Activated CD8-positive, alpha-beta memory T cell treated with anti-CD3 and anti-CD28 coated beads, Interleukin-2, amount 50 U/mL, for 48 hours (primary cell): Measurements from ENCODE around the gene ABCC4.

Source experiments
- DNase-seq: peaks from one replicate; pipeline ENCODE4 v3.0.0-alpha.2; 2020

The ABCC4 gene

DNA sequence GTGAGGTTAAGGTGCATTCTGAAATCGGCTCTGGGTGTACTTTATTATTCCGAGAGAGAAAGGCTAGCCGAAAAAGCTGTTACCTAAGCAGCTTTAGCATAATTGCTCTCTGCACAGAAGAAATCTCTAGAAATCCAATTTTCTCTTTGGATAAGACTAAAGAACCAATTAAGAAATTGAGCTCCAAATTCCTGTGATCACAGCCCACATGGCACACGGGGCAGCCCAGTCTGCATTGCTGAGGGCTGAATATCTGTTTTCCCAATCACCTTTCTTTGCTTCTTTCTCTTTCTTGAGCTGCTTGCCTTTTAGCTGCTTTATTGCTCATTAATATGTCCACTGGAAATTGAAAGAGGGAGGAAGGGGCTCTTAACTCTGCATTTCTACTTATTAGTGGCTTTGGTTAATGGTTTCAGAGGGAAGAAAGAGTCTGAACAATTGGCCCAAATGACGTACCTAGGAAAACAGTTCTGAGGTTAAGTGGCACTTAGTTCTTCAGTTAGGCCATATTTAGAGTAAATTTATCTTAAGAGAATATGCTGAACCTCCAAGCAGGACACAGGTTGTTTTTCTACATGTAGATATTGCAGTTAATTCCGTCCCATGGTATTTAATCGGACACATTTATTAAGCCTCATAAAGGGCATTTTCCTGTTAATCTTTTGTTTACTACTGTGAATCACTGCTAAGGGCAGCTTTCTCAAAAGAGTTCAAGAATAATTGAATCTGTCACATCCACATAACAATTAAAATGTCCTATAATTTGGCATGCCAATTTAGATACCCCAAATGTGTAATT, 265.7 kb downstream of the ABCC4 start:
- no peak for DNase-seq

DNA sequence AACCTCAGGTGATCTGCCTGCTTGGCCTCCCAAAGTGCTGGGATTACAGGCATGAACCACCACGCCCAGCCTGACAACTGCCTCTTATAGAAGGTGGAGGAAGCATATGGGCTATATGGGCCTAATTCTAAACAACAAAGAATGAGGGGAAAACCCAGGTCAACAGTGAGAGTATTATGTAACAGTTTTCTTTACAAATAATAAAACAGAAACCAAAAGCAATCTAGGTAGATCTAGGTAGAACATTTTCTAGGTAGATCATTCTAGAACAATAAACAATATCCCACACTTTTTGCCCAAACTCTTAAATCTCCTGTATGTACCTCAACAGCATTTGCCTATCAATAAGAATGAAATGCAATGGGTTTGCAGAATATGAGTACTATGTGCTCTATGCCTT, 267.4 kb downstream of the ABCC4 start:
- DNase-seq, result no peak

DNA sequence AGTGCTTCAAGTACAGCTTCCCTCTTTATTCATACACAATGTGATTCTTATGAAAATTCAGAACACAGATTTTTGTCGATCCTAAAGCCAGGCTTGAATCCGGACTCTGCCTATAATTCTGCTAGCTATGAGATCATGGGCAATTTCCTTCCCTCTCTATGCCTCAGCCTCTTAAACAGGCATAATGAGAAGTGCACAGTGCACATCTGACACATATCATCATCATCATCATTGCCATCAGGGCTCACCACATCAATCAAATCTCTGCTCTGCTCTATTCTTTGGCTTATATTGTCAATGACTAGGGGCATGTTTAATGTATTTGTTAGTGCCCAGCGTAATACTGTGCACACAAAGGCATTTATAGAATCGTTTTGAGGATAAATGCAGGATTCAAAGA, 269.1 kb downstream of the ABCC4 start:
- no peak for DNase-seq

DNA sequence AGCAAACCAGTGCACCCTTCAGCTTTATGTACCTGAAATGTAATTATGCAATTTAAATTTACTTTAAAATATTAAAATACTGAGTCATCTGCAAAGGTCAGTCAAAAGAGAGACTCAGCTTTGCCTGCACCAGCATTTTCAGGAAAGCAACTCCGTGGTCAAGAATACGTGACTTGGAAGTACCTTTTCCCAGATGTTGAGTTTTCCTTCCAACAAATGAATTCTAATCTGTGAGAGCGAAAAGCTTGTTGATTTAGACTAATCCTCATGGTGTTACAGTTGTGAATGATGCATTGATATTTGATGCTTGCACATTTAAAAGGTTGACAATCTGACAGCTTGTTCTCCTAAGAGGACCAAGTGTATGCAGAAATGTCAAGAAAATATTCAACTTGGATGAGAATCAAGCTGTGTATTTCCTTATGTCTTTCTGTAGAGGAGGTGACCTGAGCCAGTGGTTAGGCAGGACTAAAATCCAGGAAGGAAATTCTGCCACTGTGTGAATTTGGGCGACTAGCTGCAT, 270.4 kb downstream of the ABCC4 start:
- no peak for DNase-seq

DNA sequence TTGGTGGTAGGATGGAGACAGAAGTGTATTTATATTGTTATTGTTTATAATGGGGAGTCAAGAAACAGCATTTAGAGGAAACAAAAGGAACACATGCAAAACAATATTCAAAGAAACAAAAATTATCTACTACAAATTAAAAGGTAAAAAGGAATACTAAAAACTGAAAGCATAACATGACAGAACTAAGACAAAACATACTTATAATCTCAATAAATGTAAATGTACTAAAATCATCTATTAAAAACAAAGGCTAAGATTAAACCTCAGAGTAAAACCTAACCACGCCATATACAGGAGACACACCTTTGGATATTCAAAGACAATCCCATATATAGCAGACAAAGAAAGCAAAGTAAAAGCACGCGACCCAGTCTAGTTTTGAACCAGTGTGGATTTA, 273.6 kb downstream of the ABCC4 start:
- DNase-seq, result no peak

DNA sequence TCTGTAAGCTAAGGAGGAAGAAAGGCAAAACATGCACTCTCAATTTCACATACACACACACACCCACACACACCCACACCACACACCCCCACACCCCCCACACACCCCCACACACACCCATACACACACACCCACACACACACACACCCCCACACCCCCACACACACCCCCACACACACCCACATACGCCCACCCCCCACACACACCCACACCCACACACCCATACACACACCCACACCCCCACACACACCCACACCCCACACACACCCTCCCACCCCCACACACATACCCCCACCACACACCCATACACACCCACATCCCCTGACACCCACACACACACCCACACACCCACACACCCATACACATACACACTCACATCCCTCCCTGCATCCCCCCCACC, 276.1 kb downstream of the ABCC4 start:
- no peak for DNase-seq

DNA sequence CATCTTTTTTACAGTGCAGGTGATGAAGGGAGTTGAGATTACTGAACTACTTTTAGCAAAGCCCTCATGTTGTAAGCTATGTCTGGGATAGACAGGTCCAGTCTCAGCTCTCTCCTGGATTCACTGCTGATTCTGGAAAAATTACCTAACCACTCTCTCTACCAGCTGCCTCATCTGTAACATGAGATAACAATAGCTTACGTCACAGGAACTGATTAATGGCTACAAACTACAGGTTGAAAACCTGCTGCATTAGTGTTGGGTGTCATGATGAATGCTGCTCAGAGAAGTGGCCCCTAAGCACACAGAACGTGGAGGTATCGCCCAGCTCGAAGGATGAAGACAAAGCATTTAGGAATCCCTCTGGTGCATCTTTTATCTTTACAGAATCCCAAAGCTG, 277.8 kb downstream of the ABCC4 start:
- no peak for DNase-seq

DNA sequence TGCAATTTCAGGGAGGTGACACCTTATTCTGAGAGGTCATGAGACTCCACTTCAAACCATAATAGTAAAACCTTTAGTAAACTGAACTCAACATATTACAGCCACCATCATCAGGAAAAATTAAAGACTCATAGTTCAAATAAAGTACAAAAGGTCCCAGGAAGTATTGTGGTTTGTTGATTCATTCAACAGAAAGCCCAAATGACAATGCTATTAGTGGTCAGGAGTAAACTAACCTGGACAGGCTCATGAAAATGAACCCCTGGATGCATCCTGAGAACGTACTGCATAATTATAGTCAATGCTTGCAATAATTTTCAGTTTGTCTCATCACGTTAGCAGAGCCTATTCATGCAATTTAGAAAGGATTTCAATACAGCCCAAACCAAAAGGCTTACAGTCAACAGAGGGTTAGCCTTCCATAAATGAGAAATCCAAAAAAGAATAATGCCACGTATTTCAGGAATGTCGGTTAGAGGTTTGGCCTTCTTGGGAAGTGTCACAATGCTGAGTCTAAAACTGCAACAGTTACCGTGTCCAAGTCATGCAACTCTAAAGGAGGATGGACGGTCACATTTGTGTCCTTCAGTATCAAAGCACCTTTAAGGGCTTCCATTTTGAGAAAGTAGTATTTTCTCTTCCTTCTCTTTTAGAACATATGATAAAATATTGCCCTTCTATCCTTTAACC, 280.8 kb downstream of the ABCC4 start:
- DNase-seq, result no peak

DNA sequence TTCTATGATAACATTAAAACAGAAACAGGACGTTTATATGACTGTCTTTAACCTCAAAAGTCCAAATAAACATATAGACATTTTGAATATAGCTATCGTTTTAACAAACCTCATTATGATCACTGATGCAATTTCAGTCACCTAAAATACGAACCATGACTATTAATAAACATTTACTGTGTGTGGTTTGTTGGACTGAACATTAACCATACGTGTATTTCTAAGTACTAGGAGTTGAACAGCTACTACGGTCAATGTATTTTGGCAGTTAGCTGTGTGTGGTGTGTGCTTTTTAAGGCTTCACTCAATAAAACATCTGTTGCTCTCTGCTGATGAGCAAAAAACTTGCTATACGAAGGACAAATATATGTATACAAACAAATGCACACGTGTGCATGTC, 281.4 kb downstream of the ABCC4 start:
- no peak for DNase-seq

DNA sequence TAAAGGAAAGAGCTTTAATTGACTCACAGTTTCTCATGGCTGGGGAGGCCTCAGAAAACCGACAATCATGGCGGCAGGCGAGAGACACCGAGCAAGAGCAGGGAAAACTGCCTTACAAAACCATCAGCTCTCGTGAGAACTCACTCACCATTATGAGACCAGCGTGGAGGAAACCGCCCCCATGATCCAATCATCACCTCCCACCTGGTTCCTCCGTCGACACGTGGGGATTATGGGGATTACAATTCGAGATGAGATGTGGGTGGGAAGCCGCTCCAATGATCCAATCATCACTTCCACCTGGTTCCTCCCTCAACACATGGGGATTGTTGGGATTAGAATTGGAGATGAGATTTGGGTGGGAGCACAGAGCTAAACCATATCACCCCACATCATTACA, 293.9 kb downstream of the ABCC4 start:
- DNase-seq, result no peak

DNA sequence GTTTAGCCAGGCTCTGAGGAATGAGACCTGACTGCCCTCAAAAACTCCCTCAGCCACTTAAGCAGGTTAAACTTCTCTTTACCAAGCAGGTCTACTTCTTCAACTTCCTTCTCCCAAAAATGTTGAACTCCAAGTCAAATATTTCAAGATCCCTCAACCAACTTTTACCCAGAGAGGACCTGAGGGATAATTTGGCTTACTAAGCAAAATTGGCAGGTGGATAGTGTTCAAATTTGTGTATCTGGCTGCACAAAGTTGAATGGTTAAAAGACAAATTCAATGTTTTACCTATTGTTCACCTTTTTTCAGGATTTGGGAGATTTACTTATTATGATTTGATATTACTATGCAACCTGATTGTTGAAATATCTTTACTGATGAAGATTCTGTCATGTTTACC, 296.0 kb downstream of the ABCC4 start:
- no peak for DNase-seq

DNA sequence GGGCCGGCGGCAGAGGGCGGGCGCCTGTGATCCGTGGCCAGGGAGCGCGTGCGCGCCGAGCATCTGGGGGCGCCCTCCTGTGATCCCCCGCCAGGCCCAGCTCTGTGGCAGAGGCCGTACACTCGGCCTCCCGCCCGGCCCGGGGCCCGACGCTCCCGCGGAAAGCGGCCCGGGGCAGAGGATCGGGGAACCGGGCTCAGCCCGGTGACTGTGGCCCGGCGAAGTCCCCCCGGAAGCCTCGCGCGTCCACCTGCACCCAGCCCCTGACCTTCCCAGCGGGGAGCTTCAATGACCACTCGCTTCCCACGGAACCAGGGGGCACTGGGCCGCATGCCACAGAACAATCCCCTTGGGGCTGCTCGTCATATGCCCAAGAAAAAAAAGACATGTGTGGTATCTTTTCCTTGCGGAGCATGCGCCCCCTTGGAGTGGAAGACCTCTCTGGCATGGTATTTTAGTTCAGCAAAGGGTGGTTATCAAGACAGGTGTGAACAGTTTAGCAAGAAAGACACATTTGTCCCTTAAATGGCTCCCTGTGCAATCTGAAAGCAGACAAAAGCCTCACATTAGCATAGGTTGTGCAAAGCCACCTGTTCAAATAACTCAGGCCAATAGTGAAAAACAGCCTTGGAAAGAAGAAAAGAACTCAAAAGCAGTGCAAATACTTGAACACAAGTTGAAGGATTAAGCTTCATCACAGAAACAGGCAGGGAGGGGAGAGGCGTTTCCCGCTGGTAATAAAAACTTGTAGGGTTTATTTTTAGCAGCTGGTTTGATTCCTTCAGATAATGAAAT, 298.0 kb downstream of the ABCC4 start:
- DNase-seq, result no peak

DNA sequence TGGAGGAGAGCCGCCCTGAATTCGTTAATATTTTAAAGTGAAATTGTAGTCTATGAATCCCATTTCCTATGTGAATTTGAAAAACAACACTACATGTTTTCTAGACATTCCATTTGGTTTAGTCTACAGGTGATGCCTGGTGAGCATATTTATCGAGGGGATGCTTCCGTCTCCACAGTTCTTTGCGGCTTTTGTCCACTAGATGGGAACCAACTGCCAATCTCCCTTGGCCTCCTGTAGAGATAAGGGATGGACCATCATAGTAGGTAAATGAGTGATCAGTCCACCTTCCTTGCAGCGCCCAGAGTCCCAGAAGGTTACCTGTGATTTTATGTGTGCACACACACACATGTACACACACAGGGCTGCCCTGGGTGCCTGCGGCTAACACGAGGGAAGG, 299.1 kb downstream of the ABCC4 start:
- DNase-seq, result no peak

DNA sequence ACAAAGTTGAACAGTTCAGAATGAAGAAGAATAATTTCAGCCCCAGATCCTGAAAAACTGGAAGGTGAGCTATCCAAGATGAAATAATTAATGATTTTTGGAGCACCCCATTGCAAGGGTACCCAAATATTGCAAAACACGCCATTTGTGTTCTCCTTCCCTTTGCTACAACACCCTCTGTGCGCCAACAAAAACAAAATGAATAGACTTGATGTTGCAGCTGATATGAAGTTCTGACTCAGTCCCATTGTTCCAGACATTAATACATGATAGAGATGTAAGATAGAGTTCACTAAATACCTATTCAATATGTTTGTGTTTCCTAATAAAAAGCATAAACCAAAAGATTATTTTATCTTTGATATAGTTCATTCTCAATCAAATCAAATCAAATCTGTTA, 301.4 kb downstream of the ABCC4 start:
- no peak for DNase-seq

DNA sequence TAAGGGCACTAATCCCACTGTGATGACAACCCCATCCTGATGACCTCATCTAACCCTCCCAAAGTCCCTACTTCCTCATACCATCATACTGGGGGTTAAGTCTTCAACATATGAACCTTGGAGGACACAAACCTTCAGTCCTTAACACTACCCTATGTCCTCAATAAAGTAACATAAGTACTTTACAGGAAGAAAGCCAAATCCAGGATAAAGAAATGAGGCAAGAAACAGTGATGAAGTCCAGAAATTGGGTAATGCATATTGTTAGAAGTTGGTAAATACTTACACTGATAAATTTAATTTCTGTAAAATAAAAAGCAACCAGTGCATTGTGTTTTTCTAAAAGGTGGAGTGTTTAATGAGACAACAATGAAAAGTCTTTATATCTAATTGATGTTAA, 304.1 kb downstream of the ABCC4 start:
- DNase-seq, result no peak

DNA sequence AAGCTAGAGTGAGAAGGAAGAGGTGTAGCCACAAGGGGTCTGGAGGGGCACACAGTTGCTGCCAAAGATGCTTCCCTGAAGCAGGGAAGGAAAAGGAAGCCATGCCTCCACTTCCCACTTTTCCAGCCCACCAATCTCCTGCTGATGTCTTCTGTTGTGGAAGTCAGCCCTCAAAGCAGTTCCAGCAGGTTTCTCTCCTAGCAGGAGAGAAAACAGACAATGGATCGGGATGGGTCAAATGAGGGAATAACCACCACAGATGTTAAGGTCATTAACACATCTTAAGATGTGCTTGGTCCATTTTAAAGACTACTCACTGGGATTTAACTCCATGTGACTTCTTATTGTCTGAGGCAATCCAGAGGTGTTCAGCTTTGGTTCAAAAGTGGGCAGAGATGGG, 304.8 kb downstream of the ABCC4 start:
- DNase-seq, result no peak

DNA sequence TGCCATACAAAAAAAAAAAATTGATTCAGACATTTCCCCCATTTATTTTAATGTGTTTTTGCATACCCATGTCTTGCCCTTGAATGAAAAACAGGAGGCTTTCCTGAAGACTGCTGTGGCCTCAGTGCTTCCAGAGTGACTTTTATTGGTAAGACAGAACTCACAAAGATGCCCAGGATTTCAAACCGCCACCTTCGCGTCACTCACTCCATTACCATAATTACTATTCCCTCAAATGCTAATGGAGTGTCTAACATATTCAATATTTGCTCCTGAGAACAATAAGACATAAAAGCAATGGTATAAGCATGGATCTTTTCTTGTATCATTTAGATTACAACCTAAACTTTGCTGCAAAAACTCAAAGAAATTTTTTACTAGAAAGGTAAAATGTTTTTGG, 306.7 kb downstream of the ABCC4 start:
- DNase-seq, result no peak

DNA sequence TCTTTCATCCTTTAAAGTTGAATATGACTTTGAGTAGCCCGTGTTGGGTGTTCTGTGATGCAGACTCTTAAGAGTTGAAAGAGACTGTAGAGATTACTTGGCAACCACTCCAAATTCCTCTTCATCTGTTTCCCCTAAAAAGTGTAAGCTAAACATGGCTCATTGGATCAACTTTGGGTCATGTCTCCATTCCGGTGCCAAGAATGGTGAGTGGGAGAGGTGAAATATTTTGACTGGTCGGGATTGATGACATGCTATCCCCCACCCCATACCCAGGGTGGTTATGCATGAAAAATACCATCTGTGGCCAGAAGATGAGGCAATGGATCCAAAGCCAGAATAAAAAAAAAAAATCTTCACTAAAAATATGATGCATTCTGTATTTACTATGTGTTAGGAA, 307.6 kb downstream of the ABCC4 start:
- DNase-seq, result no peak

DNA sequence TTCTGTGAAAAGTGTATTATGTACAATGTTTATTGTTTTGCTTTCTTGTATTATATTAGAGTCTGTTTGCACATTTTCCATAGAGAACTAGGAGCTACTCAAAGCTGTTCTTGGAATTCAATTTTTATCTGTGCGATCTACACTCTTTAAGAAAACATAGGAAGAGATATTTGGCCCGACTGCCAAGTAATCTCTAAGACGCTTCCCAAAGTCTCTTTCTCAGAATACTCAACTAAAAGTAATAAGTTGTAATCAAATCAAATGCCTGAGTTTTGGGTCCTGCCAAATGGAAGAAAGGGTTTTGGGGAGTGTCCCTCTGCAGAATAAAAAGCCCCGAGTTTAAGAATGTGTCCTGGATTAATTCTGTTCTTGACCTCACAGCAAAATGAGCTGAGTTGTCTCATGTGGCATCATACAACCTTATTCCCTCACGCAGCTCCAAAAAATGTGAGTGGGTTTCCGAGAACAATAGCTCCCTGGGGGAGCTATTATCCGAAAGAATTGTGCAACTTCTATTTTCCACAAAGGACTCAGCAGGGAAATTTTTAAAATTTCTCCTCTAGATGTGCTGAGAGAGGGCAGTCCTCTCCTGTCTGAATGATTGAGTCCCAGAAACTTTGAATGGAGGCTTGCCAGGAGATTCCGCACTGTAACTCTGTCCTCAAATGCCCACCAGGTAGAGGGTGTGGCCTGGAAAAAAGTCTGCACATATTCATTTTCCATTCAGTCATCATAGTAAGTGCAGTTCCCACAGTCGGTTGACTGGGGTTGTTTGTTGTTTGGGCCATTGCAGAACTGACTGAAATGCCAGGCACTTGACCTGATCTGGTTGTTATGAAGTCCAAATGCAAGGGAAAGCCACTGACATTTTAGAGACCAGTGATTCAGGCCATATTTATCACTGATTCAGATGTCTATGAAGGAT, 309.0 kb downstream of the ABCC4 start:
- no peak for DNase-seq

DNA sequence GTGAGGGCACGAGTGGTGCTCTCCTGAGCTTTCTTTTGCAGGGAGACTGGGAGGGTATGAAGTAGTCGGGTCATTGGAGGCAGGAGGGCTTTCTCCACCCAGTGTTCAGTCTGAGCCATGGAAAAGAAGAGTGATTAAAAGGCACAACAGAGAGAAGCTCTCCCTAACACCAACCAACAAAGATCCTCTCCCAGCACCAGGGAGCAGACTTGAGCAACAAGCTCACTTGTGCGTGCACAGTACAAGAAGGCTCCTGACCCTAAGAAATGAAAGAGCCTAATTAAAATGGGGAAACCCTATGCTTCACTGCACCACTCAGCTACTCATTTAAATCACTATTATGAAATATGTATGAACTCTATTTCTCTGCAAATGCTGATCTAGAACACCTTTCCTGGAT, 312.6 kb downstream of the ABCC4 start:
- DNase-seq, result no peak

DNA sequence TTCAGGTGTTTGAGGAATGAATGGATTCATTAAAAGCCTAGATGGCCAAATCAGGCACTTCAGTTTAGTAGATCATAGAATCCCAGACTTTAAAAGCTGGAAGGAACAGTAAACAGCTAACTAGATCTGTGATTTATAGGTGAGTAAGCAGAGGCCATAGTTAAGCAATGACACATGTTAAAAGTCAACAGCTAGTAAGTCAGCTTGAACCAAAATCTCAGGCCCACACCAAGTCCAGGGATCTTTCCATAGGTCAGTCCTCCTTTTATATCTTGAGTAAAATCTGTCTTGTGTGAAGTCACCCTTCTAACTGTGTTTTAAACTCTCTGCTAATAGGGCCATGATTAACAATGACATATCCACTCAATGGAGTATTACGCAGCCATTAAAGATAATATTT, 313.4 kb downstream of the ABCC4 start:
- DNase-seq, result no peak

DNA sequence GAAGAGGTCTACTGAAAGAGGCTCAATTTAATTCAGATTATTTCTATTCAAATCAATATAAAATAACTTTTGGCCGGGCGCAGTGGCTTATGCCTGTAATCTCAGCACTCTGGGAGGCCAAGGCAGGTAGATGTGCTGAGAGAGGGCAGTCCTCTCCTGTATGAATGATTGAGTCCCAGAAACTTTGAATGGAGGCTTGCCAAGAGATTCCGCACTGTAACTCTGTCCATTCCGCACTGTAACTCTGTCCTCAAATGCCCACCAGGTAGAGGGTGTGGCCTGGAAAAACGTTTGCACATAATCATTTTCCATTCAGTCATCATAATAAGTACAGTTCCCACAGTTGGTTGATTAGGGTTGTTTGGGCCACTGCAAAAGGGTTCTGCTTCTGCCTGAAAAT, 314.2 kb downstream of the ABCC4 start:
- no peak for DNase-seq

DNA sequence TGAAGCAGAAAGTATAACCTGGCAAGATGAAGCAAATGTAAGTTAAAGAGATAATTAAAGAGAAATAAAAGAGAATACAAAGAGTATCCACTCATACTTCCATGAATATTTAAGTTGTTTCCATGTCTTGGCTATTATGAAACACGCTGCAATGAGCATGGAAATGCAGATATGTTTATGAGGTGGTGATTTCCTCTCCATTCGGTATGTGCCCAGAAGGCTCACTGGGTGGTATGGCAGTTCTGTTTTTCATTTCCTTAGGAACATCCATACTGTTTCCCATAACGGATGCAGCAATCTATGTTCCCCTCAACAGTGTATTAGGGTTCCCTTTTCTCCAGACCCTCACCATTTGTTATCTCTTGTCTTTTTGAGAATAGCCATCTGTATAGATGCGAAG, 316.3 kb downstream of the ABCC4 start:
- no peak for DNase-seq
